Measurements from ENCODE around the gene TRIP12.
A peak's percentile ranks its signal among the peaks of the same experiment; 100 is the strongest.
"Not testable (repeated sequence)": the region's sequence is repeated elsewhere in the genome, so short reads cannot be mapped to it uniquely, and the experiment has no call there.

Gene TRIP12

DNA sequence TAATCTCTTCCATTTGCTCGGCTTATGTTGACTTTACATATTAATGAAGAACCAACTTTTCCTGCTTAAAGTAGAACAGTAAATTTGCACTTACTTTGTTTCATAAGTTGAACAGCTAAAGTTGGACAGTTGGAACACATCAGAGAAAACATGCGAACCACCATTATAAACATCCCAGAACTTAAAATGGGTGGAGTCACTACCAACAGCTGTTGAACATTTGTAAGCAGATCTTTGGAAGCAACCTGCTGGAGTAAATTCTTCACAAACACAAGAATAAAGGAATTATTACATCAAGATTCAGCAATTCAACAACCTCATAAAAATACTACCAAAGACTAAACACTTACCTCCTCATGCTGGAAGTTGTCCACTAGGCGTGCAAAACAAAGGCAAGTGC is 111.0 kb downstream of the TRIP12 start:
- peaks cover 41% of the 10 kb centered on the region for H3K36me3 Mint-ChIP-seq
- CTCF ChIA-PET = interaction anchor here (1.9 kb wide), 1 partner anchor 10 kb away, joined by 5 read pairs; no protein-coding TSS in a partner anchor

DNA sequence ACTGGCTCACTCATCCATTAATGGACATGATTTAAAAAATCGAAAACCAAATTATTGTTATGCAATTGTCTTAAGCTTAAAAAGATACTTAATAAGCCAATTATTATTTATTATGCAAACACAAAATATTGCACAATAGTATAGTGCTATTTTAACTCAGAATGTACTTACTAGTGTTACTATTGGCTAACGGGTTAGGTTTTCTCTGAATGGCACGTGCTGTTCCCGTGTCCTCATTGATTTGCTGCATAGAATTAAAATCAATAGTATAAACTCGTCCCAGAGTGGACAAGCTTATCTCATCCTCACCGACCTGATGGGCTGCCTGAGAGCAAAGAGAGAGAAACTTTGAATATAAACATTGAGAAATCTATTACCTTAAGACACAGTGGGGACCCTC is 116.2 kb downstream of the TRIP12 start:
- no peak overlapping the region for H3K4me3 Mint-ChIP-seq
- peaks cover 2% of the 10 kb centered on the region for H3K4me1 Mint-ChIP-seq
- H3K27ac Mint-ChIP-seq = no peak overlapping the region
- no peaks in the 10 kb centered on the region for H3K27me3 Mint-ChIP-seq
- no peaks in the 10 kb centered on the region for H3K9me3 Mint-ChIP-seq
- no peak for DNase-seq
- H3K36me3 Mint-ChIP-seq = peaks cover 46% of the 10 kb centered on the region
- CTCF ChIA-PET = interaction anchor here (1.2 kb wide), 1 partner anchor 122 kb away, joined by 4 read pairs; no protein-coding TSS in a partner anchor

More for the DNA sequence above, 111.0 kb downstream of the TRIP12 start:
- Mint-ChIP-seq H3K4me1 (peaks cover 3% of the 10 kb centered on the region), H3K27me3 (no peaks in the 10 kb centered on the region), H3K27ac (no peak overlapping the region), H3K4me3 (no peak overlapping the region), H3K9me3 (no peaks in the 10 kb centered on the region)
- DNase-seq = no peak

DNA sequence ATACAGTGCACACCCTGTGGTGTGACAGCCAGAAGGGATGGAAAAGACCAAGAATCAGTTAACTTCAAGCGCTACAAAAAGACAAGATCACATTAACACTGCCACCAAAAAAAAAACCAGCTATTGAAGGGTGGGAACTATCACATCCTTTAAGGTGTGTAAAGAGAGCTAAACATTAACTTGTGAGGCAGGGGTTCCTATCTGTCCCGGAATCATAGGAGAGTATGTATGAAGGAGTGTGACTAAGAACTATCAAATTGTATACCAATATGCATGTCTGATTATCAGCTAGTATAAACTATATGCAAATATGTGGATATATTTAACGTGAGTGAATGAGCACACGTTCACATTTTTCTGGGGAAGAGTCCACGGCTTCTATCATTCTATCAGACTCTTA is 119.0 kb downstream of the TRIP12 start:
- Mint-ChIP-seq H3K27me3 (no peaks in the 10 kb centered on the region), H3K27ac (no peak overlapping the region), H3K4me1 (peaks cover 2% of the 10 kb centered on the region), H3K36me3 (peaks cover 46% of the 10 kb centered on the region), H3K9me3 (no peaks in the 10 kb centered on the region), H3K4me3 (no peak overlapping the region)
- CTCF ChIA-PET = interaction anchor here (0.8 to 6.3 kb wide), 6 partner anchors 21 to 258 kb away, joined by 3 to 63 read pairs (median 4); no protein-coding TSS in a partner anchor
- no peak for DNase-seq

DNA sequence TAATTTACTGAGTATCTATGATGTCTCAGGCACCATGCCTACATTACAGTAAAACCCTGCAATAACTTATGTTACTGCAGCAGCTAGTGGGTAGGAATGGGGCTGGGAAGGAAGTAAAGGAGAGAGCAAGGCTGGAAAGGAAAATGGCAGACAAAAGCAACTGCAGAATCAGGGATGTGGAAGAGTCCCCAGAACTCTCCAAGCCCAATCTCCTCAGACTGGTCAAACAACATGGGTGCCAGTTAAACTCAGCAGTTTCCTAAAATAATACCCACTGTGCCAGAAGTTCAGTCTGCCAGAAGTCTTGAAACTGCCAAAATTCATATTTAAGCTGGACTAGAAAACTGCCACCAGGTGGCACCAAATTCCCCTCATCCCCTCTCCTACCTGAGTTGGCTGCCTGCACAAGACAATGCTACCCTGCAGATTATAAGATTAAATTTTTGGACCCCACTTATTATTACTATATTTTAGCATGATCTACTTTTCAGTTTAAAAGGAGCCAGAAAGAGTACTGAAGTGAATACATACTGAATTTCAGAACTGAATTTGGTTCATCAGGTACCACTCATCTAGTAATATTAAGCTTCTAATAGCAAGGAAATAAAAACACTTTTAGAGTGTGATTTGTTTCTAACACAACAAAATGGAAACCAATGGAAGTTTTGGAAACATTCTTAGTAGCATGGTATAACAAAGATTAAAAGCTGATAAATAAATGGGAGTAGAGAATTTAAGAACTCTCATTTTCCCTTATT is 120.6 kb downstream of the TRIP12 start:
- H3K9me3 Mint-ChIP-seq = no peaks in the 10 kb centered on the region
- DNase-seq = peak; percentile 81
- no peaks in the 10 kb centered on the region for H3K27me3 Mint-ChIP-seq
- H3K27ac Mint-ChIP-seq = no peak overlapping the region
- CTCF ChIA-PET = interaction anchor here (0.5 to 6.3 kb wide), 27 partner anchors 10 to 1308 kb away, joined by 3 to 63 read pairs (median 4); partner anchors contain the start of gene SLC16A14
- H3K36me3 Mint-ChIP-seq = peaks cover 49% of the 10 kb centered on the region
- no peak overlapping the region for H3K4me3 Mint-ChIP-seq
- H3K4me1 Mint-ChIP-seq = peaks cover 2% of the 10 kb centered on the region

DNA sequence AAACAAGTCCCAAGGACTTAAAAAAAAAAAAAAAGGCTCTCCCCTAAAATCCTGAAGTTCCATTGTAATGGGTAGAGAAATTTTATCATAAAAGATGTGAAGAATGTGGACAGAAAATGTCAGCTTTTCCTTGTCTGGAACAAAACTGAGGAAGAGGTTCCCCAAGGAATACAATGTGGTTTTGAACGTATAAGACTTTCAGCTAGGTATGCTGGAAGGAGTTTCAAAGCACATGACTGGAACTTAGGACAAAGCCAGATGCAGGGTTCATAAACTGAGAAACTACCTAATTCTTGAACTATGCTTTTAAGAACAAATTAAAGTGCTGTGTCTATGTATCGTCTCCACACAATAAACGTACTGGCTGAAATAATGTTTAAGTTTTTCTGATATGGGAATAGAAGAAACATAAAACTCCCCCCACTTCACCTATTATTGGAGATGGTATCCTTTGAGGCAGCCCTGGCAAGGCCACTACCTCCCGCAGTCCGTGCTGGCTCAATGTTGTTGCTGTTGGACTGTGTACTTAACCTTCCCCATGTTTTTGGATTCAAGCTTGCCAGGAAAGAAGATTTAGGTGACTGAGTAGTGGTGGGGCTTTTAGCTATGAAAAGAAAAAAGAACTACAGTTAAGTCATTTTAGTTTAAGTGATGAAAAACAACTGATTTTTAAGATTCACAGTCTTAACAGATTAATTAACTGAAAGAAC is 123.2 kb downstream of the TRIP12 start:
- Mint-ChIP-seq H3K9me3 (no peaks in the 10 kb centered on the region), H3K36me3 (peaks cover 49% of the 10 kb centered on the region), H3K4me3 (no peak overlapping the region), H3K27me3 (no peaks in the 10 kb centered on the region), H3K27ac (no peak overlapping the region), H3K4me1 (peaks cover 2% of the 10 kb centered on the region)
- no peak for DNase-seq
- CTCF ChIA-PET = interaction anchor here (1.0 to 6.3 kb wide), 3 partner anchors 11 to 127 kb away, joined by 3 to 63 read pairs (median 4); no protein-coding TSS in a partner anchor

DNA sequence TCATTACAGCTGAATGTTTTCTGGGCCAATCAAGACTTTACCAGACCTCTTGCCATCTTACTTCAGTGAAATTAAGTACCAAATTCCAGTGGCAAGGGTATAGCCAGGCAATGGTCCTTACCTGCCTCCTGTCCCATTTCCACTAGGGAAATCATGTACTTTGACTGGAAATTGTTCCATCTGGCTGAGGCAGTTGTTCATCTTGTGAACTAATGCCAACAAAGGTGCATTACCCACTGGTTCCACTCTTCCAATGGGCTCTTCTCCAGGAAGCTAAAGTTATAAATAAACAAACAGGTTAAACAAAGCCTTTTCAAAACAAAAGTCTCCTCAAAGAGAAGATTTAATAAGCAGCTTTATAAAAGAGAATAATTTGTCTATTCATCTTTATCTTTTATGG is 126.8 kb downstream of the TRIP12 start:
- Mint-ChIP-seq H3K36me3 (peaks cover 63% of the 10 kb centered on the region), H3K4me3 (no peak overlapping the region), H3K9me3 (no peaks in the 10 kb centered on the region), H3K27me3 (no peaks in the 10 kb centered on the region), H3K27ac (no peak overlapping the region), H3K4me1 (peaks cover 9% of the 10 kb centered on the region)
- no peak for DNase-seq
- CTCF ChIA-PET = no interaction called here

DNA sequence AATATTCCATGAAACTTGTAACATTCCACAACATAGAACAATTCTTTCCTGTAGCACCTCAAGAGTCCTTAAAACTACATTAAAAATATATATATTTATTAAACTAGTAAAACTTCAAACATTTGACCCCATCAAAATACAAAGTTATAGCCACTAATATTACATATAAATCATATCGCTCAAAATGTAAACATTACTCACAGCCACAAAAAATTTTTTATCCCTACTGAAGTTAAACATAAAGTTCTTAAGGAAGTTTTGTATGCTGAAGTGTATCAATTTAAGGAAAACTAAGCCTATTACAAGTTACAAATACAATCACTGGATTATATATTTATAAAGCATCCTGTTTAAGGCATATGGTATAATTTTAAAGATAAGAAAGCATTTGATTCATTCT is 127.2 kb downstream of the TRIP12 start:
- CTCF ChIA-PET = no interaction called here
- Mint-ChIP-seq H3K9me3 (no peaks in the 10 kb centered on the region), H3K27ac (no peak overlapping the region)

DNA sequence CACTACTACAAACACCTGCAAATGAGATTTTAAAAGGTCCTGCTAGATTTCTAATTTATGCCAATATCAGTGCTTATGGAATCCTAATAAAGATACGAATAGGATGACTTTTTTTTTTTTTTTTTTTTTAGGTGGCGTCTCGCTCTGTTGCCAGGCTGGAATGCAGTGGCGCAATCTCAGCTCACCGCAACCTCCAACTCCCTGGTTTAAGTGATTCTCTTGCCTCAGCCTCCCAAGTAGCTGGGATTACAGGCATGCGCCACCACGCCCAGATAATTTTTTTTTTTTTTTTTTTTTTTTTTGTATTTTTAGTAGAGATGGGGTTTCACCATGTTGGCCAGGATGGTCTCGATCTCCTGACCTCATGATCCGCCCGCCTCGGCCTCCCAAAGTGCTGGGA is 135.5 kb downstream of the TRIP12 start:
- H3K4me3 Mint-ChIP-seq, H3K9me3 Mint-ChIP-seq, CTCF ChIA-PET, H3K27me3 Mint-ChIP-seq, H3K27ac Mint-ChIP-seq, DNase-seq: not testable (repeated sequence)
- Mint-ChIP-seq H3K4me1 (peaks cover 12% of the 10 kb centered on the region), H3K36me3 (peaks cover 52% of the 10 kb centered on the region)

More for the DNA sequence above, 127.2 kb downstream of the TRIP12 start:
- no peaks in the 10 kb centered on the region for H3K27me3 Mint-ChIP-seq
- peaks cover 9% of the 10 kb centered on the region for H3K4me1 Mint-ChIP-seq
- H3K36me3 Mint-ChIP-seq = peaks cover 66% of the 10 kb centered on the region
- no peak overlapping the region for H3K4me3 Mint-ChIP-seq
- DNase-seq = no peak

DNA sequence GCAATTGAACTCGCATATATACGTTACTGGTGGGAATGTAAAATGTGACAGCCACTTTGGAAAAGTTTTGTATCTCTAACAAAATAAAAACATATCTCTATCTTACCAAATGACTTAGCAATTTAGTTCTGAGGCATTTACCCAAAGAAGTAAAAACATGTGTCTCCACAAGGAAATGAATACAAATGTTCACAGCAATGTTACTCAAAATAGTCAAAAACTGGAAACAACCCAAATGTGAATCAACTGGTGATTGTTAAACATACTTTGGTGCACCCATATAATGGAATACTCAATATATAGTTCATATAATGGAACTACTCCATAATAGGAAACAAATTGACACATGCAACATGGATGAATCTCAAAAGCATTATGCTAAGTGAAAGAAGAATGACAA is 137.0 kb downstream of the TRIP12 start:
- Mint-ChIP-seq H3K27me3 (no peaks in the 10 kb centered on the region), H3K4me3 (no peak overlapping the region), H3K4me1 (peaks cover 7% of the 10 kb centered on the region), H3K27ac (no peak overlapping the region), H3K36me3 (peaks cover 46% of the 10 kb centered on the region), H3K9me3 (no peaks in the 10 kb centered on the region)
- no peak for DNase-seq
- CTCF ChIA-PET = no interaction called here

DNA sequence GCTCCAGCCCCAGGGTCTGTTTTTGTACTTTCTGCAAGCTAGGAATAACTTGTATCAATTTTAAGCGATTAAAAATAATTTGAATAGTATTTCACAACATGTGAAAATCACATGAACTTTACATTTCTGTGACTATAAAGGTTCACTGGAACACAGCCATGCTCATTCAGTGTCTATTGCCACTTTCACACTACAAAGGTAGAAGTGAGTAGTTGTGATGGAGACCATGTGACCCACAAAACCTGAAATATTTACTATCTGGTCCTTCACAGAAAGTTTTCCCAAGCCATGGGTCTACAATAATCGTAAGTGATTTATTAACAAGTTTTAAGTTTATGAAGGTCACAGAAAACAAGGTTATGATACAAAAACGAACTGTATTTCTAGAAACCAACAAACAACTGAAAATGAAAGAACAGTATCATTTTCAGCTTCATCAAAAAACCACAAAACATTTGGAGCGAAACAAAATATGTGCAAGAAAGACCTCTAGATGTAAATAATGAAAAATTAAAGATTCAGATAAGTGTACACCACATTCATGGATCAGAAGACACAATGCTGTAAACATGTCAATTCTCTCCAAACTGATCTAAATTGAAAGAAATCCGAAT is 138.6 kb downstream of the TRIP12 start:
- Mint-ChIP-seq H3K4me1 (peaks cover 7% of the 10 kb centered on the region), H3K9me3 (no peaks in the 10 kb centered on the region), H3K27me3 (no peaks in the 10 kb centered on the region), H3K4me3 (no peak overlapping the region), H3K36me3 (peaks cover 41% of the 10 kb centered on the region), H3K27ac (no peak overlapping the region)
- no peak for DNase-seq
- CTCF ChIA-PET = interaction anchor here (3.4 kb wide), 1 partner anchor 128 kb away, joined by 18 read pairs; no protein-coding TSS in a partner anchor

DNA sequence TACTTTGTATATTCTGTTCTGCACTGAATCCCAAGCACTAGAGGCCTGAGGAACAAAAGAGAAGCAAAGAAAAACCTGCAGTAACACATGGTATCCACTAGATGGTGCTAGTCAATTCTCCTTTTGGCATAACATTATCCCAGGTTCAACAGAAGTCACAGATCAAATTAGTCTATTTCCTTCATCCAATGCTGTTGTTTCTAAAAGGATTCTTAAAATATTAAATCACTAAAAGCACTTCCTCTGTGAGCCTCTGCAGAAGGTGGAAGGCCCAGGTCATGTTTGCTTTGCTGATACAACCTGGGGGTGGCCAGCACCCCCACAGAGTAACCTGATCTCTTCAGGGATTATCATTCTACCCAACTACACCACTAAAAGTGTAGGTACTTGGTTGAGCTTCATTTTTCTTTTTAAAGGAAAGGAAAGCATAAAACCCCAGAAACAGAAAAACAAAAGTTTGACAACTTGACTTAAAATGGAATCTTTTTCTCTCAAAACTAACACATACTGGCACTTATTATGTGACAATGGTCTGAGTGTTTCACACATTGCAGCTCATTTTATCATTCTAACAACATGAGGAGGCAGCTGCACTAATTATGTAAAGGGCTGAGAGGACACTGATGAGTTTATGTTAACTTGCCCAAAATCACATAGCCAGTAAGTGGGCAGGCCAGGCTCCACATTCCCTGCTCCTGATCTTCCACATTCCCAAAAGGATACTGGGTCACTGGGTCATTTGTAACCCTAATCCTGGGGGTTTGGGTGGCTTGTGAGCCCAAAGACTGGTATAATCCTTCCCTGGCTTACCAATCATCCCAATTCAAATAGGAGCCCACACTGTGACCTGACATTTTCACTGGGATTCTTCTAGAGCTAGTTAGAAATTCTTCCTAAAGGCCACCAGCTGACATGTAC is 140.7 kb downstream of the TRIP12 start:
- Mint-ChIP-seq H3K27ac (peak overlapping the region; percentile 6), H3K4me1 (peaks cover 14% of the 10 kb centered on the region), H3K4me3 (no peak overlapping the region), H3K9me3 (no peaks in the 10 kb centered on the region), H3K27me3 (no peaks in the 10 kb centered on the region), H3K36me3 (peaks cover 38% of the 10 kb centered on the region)
- DNase-seq = no peak
- CTCF ChIA-PET = interaction anchor here (0.7 to 3.4 kb wide), 16 partner anchors 8 to 380 kb away, joined by 3 to 18 read pairs (median 4); no protein-coding TSS in a partner anchor

DNA sequence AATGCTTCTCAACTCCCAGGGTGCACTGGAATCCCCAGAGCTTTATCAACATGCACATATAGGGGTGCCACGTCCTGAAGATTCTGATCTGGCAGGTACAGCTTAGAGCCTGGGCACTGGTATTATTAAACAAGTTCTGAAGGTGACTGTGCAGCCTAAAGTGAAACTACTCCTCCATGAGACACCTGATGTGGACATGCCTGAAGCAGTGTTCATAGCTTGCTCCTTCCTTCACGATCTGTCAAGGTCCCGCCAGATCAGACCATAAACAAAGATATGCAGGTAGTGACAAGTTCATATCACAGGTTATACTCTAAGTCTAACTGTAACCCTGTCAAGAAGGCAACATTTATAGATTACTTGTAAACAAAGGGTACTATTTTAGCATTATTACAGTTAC is 142.2 kb downstream of the TRIP12 start:
- no peaks in the 10 kb centered on the region for H3K9me3 Mint-ChIP-seq
- CTCF ChIA-PET = interaction anchor here (0.9 to 3.4 kb wide), 6 partner anchors 9 to 382 kb away, joined by 3 to 18 read pairs (median 4); no protein-coding TSS in a partner anchor
- DNase-seq = no peak
- H3K36me3 Mint-ChIP-seq = peaks cover 43% of the 10 kb centered on the region
- H3K4me3 Mint-ChIP-seq = no peak overlapping the region
- H3K4me1 Mint-ChIP-seq = peaks cover 23% of the 10 kb centered on the region
- H3K27me3 Mint-ChIP-seq = no peaks in the 10 kb centered on the region
- H3K27ac Mint-ChIP-seq = no peak overlapping the region

DNA sequence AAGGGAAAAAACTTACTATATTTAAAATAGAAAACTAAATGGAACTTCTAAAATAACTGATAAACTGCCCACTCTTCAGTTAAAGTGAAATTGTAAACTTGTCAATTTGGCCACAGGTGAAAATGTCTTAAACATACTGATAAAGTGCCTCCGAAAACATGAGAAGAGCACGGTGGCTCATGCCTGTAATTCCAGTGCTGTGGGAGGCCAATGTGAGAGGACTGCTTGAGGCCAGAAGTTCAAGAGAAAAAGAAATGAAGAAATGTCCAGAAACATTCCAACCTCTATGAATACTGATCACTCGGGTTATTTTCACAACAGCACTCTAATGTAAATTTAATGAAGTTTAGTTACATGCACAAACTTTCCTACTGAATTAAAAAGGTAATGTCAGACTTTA is 144.1 kb downstream of the TRIP12 start:
- H3K4me1 Mint-ChIP-seq = peaks cover 18% of the 10 kb centered on the region
- no peak overlapping the region for H3K27ac Mint-ChIP-seq
- DNase-seq = no peak
- peaks cover 50% of the 10 kb centered on the region for H3K36me3 Mint-ChIP-seq
- H3K9me3 Mint-ChIP-seq = no peaks in the 10 kb centered on the region
- H3K4me3 Mint-ChIP-seq = no peak overlapping the region
- no peaks in the 10 kb centered on the region for H3K27me3 Mint-ChIP-seq
- CTCF ChIA-PET = no interaction called here

All from activated naive CD4-positive, alpha-beta T cell treated with anti-CD3 and anti-CD28 coated beads, Interleukin-2, amount 10 ng/mL, durations not matched to agents 7 days and 5 days (primary cell).